H1 (cell line): ENCODE data around the gene DOHH. TPM values are rescaled to one million over a fixed set of nuclear protein-coding genes. Genes with fewer than 3 reads are reported as not detected.
"Not testable (repeated sequence)": the region's sequence is repeated elsewhere in the genome, so short reads cannot be mapped to it uniquely, and the experiment has no call there.

Source experiments
- CTCF ChIA-PET: fragments of 300-600 bp; sonication (Branson Sonifier 250); formaldehyde crosslinking; loops from one replicate; lab custom pipeline; 2021; ENCODE audit not compliant: partially characterized antibody; lab: Charles Lee
- POLR2A ChIA-PET: fragments of 300-600 bp; sonication (Branson Sonifier 250); formaldehyde crosslinking; loops from one replicate; lab custom pipeline; 2021; ENCODE audit warnings: inconsistent platforms; ENCODE audit not compliant: partially characterized antibody; lab: Charles Lee
- DNase-seq, 2 experiments: peaks; one replicate each; pipeline versions ENCODE4 v3.0.0 to v3.0.0-alpha.2; 2010 to 2022; ENCODE audit warnings: low spot score in 2 of 2, low read depth in 1 of 2, mixed read lengths in 1 of 2
- FAIRE-seq: peaks from 2 replicates; lab custom pipeline; 2011; peaks lifted over from hg19 to GRCh38; lab: Jason Lieb, UNC
- H2AFZ ChIP-seq: 2 replicates; pipeline ENCODE4 v1.8.1; 2012; ENCODE audit warnings: low read length, inconsistent platforms
- H2AK5ac ChIP-seq: 2 replicates; pipeline ENCODE4 v1.6.1; 2013; ENCODE audit warnings: low read depth, low read length
- H2BK120ac ChIP-seq: replicated peaks from 2 replicates; pipeline ENCODE3; 2013; ENCODE audit warnings: low read depth, low read length, inconsistent platforms
- H2BK12ac ChIP-seq: 2 replicates; pipeline ENCODE4 v1.6.1; 2013; ENCODE audit warnings: low read depth, low read length
- H2BK15ac ChIP-seq: 2 replicates; pipeline ENCODE4 v1.6.1; 2013; ENCODE audit warnings: low read length
- H2BK20ac ChIP-seq: 2 replicates; pipeline ENCODE4 v1.6.1; 2013; ENCODE audit warnings: low read length
- H2BK5ac ChIP-seq: 2 replicates; pipeline ENCODE4 v1.6.1; 2013; ENCODE audit warnings: low read depth, low read length
- H3K14ac ChIP-seq: 2 replicates; pipeline ENCODE4 v1.6.1; 2013; ENCODE audit warnings: inconsistent platforms; ENCODE audit not compliant: insufficient read length
- H3K18ac ChIP-seq: 2 replicates; pipeline ENCODE4 v1.6.1; 2013; ENCODE audit warnings: low read length; ENCODE audit errors: extremely low read depth
- H3K23ac ChIP-seq: 2 replicates; pipeline ENCODE4 v1.6.1; 2013; ENCODE audit warnings: inconsistent platforms; ENCODE audit not compliant: insufficient read length
- H3K23me2 ChIP-seq: 2 replicates; pipeline ENCODE4 v1.6.1; 2013; ENCODE audit warnings: low read depth, low read length
- H3K27ac ChIP-seq: 2 replicates; pipeline ENCODE4 v1.6.1; 2011; ENCODE audit warnings: low read depth, low read length, inconsistent platforms
- H3K27me3 ChIP-seq, 4 experiments: replicated peaks in 1 of 4; 1 replicate in 1 of 4; 2 replicates in 3 of 4; pipeline versions ENCODE4 v1.6.1 to v1.8.1; 2011 to 2013; ENCODE audit warnings: low read length in 3 of 4, mild to moderate bottlenecking in 3 of 4, inconsistent platforms in 2 of 4, mixed read lengths in 2 of 4, moderate library complexity in 1 of 4; ENCODE audit not compliant: control insufficient read depth in 3 of 4, insufficient read depth in 3 of 4; ENCODE audit errors: extremely low read depth in 1 of 4
- H3K36me3 ChIP-seq, 4 experiments: 2 replicates each; pipeline versions ENCODE4 v1.6.1 to v1.8.1; 2011 to 2013; ENCODE audit warnings: mild to moderate bottlenecking in 4 of 4, low read length in 3 of 4, moderate library complexity in 2 of 4, control low read depth in 1 of 4, inconsistent platforms in 1 of 4; ENCODE audit not compliant: insufficient read depth in 4 of 4, control insufficient read depth in 2 of 4
- H3K4ac ChIP-seq: replicated peaks from 2 replicates; pipeline ENCODE3; 2013; ENCODE audit warnings: low read length, low read depth, mixed read lengths, inconsistent platforms; ENCODE audit not compliant: insufficient read length
- H3K4me1 ChIP-seq, 4 experiments: replicated peaks in 1 of 4; 1 replicate in 1 of 4; 2 replicates in 3 of 4; pipeline versions ENCODE4 v1.6.1 to v1.8.1; 2011 to 2013; ENCODE audit warnings: low read length in 3 of 4, inconsistent platforms in 2 of 4, mixed read lengths in 1 of 4; ENCODE audit not compliant: insufficient read depth in 4 of 4, control insufficient read depth in 3 of 4
- H3K4me2 ChIP-seq, 2 experiments: 2 replicates each; pipeline versions ENCODE4 v1.6.1 to v1.8.1; 2011 to 2013; ENCODE audit warnings: low read depth in 2 of 2, low read length in 2 of 2, control low read depth in 1 of 2, inconsistent platforms in 1 of 2, mild to moderate bottlenecking in 1 of 2; ENCODE audit not compliant: insufficient read depth in 1 of 2
- H3K4me3 ChIP-seq, 4 experiments: fragments of 200-600, 300-600 bp in 1 of 4; sonication (generic), shearing (Covaris generic), sonication (Bioruptor Twin) in 1 of 4; 2 replicates each; pipeline versions ENCODE4 v1.5.1 to v1.8.1; 2011 to 2016; ENCODE audit warnings: low read length in 4 of 4, low read depth in 3 of 4, control low read depth in 2 of 4, inconsistent platforms in 2 of 4, mild to moderate bottlenecking in 2 of 4, mixed read lengths in 1 of 4, moderate library complexity in 1 of 4; ENCODE audit not compliant: insufficient read depth in 2 of 4; ENCODE audit errors: extremely low read depth in 1 of 4
- H3K56ac ChIP-seq: replicated peaks from 2 replicates; pipeline ENCODE3; 2013; ENCODE audit warnings: low read depth, mild to moderate bottlenecking, mixed read lengths, low read length, inconsistent platforms; ENCODE audit not compliant: insufficient read length
- H3K79me1 ChIP-seq: 2 replicates; pipeline ENCODE4 v1.6.1; 2013; ENCODE audit warnings: low read depth, low read length, control low read depth
- H3K79me2 ChIP-seq, 2 experiments: 2 replicates each; pipeline versions ENCODE4 v1.6.1 to v1.8.1; 2012 to 2013; ENCODE audit warnings: low read length in 2 of 2, mild to moderate bottlenecking in 2 of 2, inconsistent platforms in 1 of 2; ENCODE audit not compliant: insufficient read depth in 2 of 2, control insufficient read depth in 1 of 2
- H3K9ac ChIP-seq, 4 experiments: replicated peaks in 1 of 4; 1 replicate in 1 of 4; 2 replicates in 3 of 4; pipeline versions ENCODE4 v1.6.1 to v1.8.1; 2011 to 2013; ENCODE audit warnings: low read depth in 3 of 4, low read length in 3 of 4, control low read depth in 2 of 4, mild to moderate bottlenecking in 2 of 4, moderate library complexity in 2 of 4, inconsistent platforms in 1 of 4; ENCODE audit errors: extremely low read depth in 1 of 4
- H3K9me3 ChIP-seq, 2 experiments: 2 replicates each; pipeline versions ENCODE4 v1.6.1 to v1.8.1; 2012 to 2013; ENCODE audit warnings: mild to moderate bottlenecking in 2 of 2, moderate library complexity in 2 of 2, control low read depth in 1 of 2, inconsistent platforms in 1 of 2, low read depth in 1 of 2, low read length in 1 of 2, mixed read lengths in 1 of 2; ENCODE audit not compliant: insufficient read depth in 2 of 2
- H4K20me1 ChIP-seq, 2 experiments: replicated peaks in 1 of 2; 2 replicates each; pipeline versions ENCODE3 to v1.8.1; 2011 to 2013; ENCODE audit warnings: inconsistent platforms in 2 of 2, low read length in 2 of 2, mild to moderate bottlenecking in 1 of 2; ENCODE audit not compliant: insufficient read depth in 2 of 2, control insufficient read depth in 1 of 2
- H4K5ac ChIP-seq: 2 replicates; pipeline ENCODE4 v1.6.1; 2013; ENCODE audit warnings: low read length, low read depth, mixed read lengths, inconsistent platforms; ENCODE audit not compliant: insufficient read length
- H4K8ac ChIP-seq: 2 replicates; pipeline ENCODE4 v1.8.0; 2013; ENCODE audit warnings: mild to moderate bottlenecking, moderate library complexity, low read length, inconsistent platforms; ENCODE audit not compliant: insufficient read depth; ENCODE audit errors: extremely low read depth
- H4K91ac ChIP-seq: replicated peaks from 2 replicates; pipeline ENCODE3; 2013; ENCODE audit warnings: low read length, mixed read lengths, inconsistent platforms; ENCODE audit not compliant: insufficient read length
- WGBS, 2 experiments: shearing (Covaris generic) in 1 of 2; methylation state at CpG; one replicate each; pipeline versions ENCODE4 v1.1.6 to v1.1.7; 2013 to 2015; ENCODE audit warnings: low lambda C conversion rate in 2 of 2, mixed read lengths in 2 of 2, inconsistent platforms in 1 of 2, low coverage in 1 of 2, missing lambda C conversion rate in 1 of 2; ENCODE audit not compliant: insufficient replicate concordance in 2 of 2, insufficient coverage in 1 of 2, insufficient read length in 1 of 2; ENCODE audit errors: extremely low coverage in 1 of 2, missing lambda C conversion rate in 1 of 2; 5-methylcytosine and 5-hydroxymethylcytosine counted together
- polyA plus RNA-seq, 7 experiments: library from polyadenylated mRNA; depleted of rRNA in 3 of 7; stranded (reverse) in 5 of 7; unstranded in 2 of 7; fragments of >200 nt in 5 of 7; fragments of 200-250 nt in 2 of 7; gene quantifications; 1 replicate in 5 of 7; 2 replicates in 1 of 7; 4 replicates in 1 of 7; pipeline versions ENCODE4 v1.2.1 to v1.2.3, GENCODE V29; 2011 to 2013; ENCODE audit warnings: missing spikeins in 2 of 7, mixed read lengths in 2 of 7
- total RNA-seq: library from RNA; stranded (reverse); fragmentation: NEBNext Ultra II Directional; extraction: Animal tissue kit (Norgen Biotek cat#: 25700); gene quantifications from 2 replicates; pipeline ENCODE4 v1.2.1, GENCODE V29; 2021

The DOHH gene
- total and polyA plus RNA-seq, 2 of the 8 experiments (the other 6 are each of a cell fraction or from before 2014, with no cell fraction given) = 7.3 to 17.7 TPM

- H3K27ac ChIP-seq = not testable (repeated sequence)
These were observed 7.7 kb upstream of the DOHH start for GRCh38 chr19:3508121-3508661.

More at GRCh38 chr19:3508121-3508661, 7.7 kb upstream of the DOHH start:
- H2BK12ac ChIP-seq, H2BK120ac ChIP-seq, H4K5ac ChIP-seq, H2AK5ac ChIP-seq, H3K18ac ChIP-seq, H3K4me1 ChIP-seq, FAIRE-seq, H3K27me3 ChIP-seq, H4K8ac ChIP-seq, H4K91ac ChIP-seq, H3K36me3 ChIP-seq, H3K9ac ChIP-seq, H2BK20ac ChIP-seq, H3K56ac ChIP-seq, H3K14ac ChIP-seq, H3K9me3 ChIP-seq, H3K23ac ChIP-seq, DNase-seq, H2BK15ac ChIP-seq, H2AFZ ChIP-seq, CTCF ChIA-PET, H2BK5ac ChIP-seq: not testable (repeated sequence)
- H3K4me3 ChIP-seq = peak overlapping the region in 1 of 4 experiments; percentile 98; a peak in 2 of 8 replicates
- H3K79me2 ChIP-seq = peaks cover 0 to 47% of the 10 kb centered on the region in 2 experiments; a peak in 2 of 4 replicates
- POLR2A ChIA-PET = interaction anchor here (0.6 kb wide), 1 partner anchor 39 kb away, joined by 3 read pairs; no protein-coding TSS in a partner anchor
- peaks cover 19 to 34% of the 10 kb centered on the region in 2 experiments for H4K20me1 ChIP-seq
- 72% methylated on average over 16 of the region's 18 CpGs; no CpG with 5 or more reads in 1 of the 2 experiments for WGBS, 2 experiments
- H3K4ac ChIP-seq = peak overlapping the region; percentile 38
- peak overlapping the region; percentile 95 to 99; a peak in 3 of 4 replicates for H3K4me2 ChIP-seq
- H3K23me2 ChIP-seq = peaks cover 18% of the 10 kb centered on the region
- peaks cover 29% of the 10 kb centered on the region for H3K79me1 ChIP-seq
